ENCODE results near the gene HSD17B12. TPM values are rescaled to one million over a fixed set of nuclear protein-coding genes. Genes with fewer than 3 reads are reported as not detected.

Gene HSD17B12
- total RNA-seq, 4 donors from 2014 or later = 38.8 to 52.7 (median 41.8) TPM

DNA sequence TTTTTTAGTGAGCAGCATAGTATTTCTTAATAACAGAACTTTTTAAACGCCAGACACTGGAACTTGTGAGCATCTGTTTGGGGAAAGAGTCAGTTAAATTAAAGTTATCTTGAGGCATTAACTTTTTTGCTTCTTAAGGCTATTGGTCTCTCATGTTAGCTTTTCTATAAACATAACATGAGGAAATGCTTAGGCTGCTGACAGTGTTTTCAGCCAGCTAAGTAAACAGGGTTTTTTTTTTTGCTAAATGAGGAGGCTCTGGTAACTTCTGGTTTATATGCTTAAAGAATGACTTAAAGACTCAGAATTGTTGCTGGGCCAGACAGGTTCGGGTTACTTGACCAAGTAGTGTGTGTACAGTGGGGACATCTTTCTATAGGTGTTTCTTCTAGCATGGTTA lies 104.3 kb downstream of the HSD17B12 start:
- Histone ChIP-seq H3K27me3 (no peaks in the 10 kb centered on the region), H3K36me3 (no peaks in the 10 kb centered on the region), H3K4me3 (no peak overlapping the region), H3K27ac (replicated peaks in 1 of 4) (no peak overlapping the region), H3K4me1 (no peaks in the 10 kb centered on the region), H3K9me3 (peaks cover 0 to 16% (median 2%) of the 10 kb centered on the region in 4 donors)
- intact Hi-C loops (cut with DNase I) = no loop called here
- DNase-seq (ENCODE audit: extremely low spot score) = no peak
- 91% methylated on average over 2 of the region's 2 CpGs for WGBS
- TF ChIP-seq POLR2AphosphoS5 (IDR thresholded peaks at IDR 0.05) (no peak), EP300 (IDR thresholded peaks at IDR 0.05) (no peak), POLR2A (IDR thresholded peaks at IDR 0.05; ENCODE audit: low read depth) (no peak)
- TF ChIP-seq, protein P1, sequence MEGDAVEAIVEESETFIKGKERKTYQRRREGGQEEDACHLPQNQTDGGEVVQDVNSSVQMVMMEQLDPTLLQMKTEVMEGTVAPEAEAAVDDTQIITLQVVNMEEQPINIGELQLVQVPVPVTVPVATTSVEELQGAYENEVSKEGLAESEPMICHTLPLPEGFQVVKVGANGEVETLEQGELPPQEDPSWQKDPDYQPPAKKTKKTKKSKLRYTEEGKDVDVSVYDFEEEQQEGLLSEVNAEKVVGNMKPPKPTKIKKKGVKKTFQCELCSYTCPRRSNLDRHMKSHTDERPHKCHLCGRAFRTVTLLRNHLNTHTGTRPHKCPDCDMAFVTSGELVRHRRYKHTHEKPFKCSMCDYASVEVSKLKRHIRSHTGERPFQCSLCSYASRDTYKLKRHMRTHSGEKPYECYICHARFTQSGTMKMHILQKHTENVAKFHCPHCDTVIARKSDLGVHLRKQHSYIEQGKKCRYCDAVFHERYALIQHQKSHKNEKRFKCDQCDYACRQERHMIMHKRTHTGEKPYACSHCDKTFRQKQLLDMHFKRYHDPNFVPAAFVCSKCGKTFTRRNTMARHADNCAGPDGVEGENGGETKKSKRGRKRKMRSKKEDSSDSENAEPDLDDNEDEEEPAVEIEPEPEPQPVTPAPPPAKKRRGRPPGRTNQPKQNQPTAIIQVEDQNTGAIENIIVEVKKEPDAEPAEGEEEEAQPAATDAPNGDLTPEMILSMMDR (IDR thresholded peaks at IDR 0.05) = no peak

- WGBS = 97% methylated on average over 2 of the region's 2 CpGs
- Histone ChIP-seq H3K36me3 (no peaks in the 10 kb centered on the region), H3K4me3 (no peak overlapping the region), H3K27ac (replicated peaks in 1 of 4) (no peak overlapping the region), H3K9me3 (peaks cover 0 to 16% (median 2%) of the 10 kb centered on the region in 4 donors), H3K4me1 (no peaks in the 10 kb centered on the region), H3K27me3 (no peaks in the 10 kb centered on the region)
- DNase-seq (ENCODE audit: extremely low spot score) = no peak
- TF ChIP-seq EP300 (IDR thresholded peaks at IDR 0.05) = no peak
- TF ChIP-seq, protein P1 (IDR thresholded peaks at IDR 0.05) = no peak
- TF ChIP-seq POLR2A (IDR thresholded peaks at IDR 0.05; ENCODE audit: low read depth) = no peak
- no peak for TF ChIP-seq POLR2AphosphoS5 (IDR thresholded peaks at IDR 0.05)
- intact Hi-C loops (cut with DNase I) = no loop called here
Measured at GRCh38 chr11:43785318-43785717, 104.8 kb downstream of the HSD17B12 start.

DNA sequence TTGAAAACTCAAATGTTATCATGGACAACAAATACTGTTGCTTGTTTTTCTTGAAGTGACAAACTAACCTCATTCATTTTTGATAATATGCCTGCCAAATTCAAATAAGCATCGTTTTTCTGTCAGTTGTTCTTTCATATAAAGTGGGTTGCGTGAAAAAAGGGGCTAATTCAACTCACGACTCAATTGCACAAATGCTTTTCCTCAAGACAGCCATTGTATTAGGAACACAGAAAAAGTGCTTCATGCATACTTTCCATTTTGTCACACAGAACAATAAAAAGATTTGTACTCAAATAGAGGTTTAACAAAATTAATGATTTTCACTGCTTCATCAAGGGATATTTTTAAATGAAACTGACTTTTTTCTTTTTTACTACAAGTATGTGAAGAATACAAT lies 105.5 kb downstream of the HSD17B12 start:
- no peak overlapping the region for H3K27ac ChIP-seq (replicated peaks in 1 of 4)
- intact Hi-C loops (cut with DNase I) = no loop called here
- peaks cover 0 to 16% (median 2%) of the 10 kb centered on the region in 4 donors for H3K9me3 ChIP-seq
- TF ChIP-seq, protein P1 (IDR thresholded peaks at IDR 0.05) = no peak
- TF ChIP-seq POLR2A (IDR thresholded peaks at IDR 0.05; ENCODE audit: low read depth) (no peak), EP300 (IDR thresholded peaks at IDR 0.05) (no peak), POLR2AphosphoS5 (IDR thresholded peaks at IDR 0.05) (no peak)
- no peak overlapping the region for H3K4me3 ChIP-seq
- H3K4me1 ChIP-seq = no peaks in the 10 kb centered on the region
- no peak for DNase-seq (ENCODE audit: extremely low spot score)
- no peaks in the 10 kb centered on the region for H3K36me3 ChIP-seq
- no peaks in the 10 kb centered on the region for H3K27me3 ChIP-seq
- 89% methylated on average over 3 of the region's 3 CpGs for WGBS

DNA sequence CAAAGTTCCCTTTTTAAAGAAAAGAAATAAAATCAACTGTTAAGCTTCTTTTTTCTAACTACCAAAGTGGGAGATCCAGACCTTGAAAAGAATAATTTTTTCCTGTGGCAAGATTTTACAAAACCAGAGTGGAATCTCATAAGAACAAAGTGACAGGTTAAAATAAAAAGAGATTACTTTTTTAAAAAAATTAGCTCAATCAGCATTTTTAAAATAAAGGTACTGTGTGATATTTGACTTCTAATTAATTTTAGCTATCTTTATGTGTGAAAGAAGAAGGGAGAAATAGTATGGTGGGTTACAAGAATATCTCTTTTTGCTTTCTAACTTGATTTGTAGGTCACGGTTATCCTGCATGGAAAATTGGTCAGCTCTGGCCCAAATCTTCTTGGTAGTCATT lies 107.3 kb downstream of the HSD17B12 start:
- H3K27me3 ChIP-seq = no peaks in the 10 kb centered on the region
- no peaks in the 10 kb centered on the region for H3K36me3 ChIP-seq
- TF ChIP-seq, protein P1 (IDR thresholded peaks at IDR 0.05) = no peak
- no peak for TF ChIP-seq POLR2A (IDR thresholded peaks at IDR 0.05; ENCODE audit: low read depth)
- TF ChIP-seq POLR2AphosphoS5 (IDR thresholded peaks at IDR 0.05) = no peak
- no peak for TF ChIP-seq EP300 (IDR thresholded peaks at IDR 0.05)
- no peak for DNase-seq (ENCODE audit: extremely low spot score)
- H3K9me3 ChIP-seq = peaks cover 0 to 16% (median 2%) of the 10 kb centered on the region in 4 donors
- no peak overlapping the region for H3K4me3 ChIP-seq
- 90% methylated on average over 1 of the region's 1 CpG for WGBS
- H3K27ac ChIP-seq (replicated peaks in 1 of 4) = no peak overlapping the region
- intact Hi-C loops (cut with DNase I) = no loop called here
- H3K4me1 ChIP-seq = no peaks in the 10 kb centered on the region

DNA sequence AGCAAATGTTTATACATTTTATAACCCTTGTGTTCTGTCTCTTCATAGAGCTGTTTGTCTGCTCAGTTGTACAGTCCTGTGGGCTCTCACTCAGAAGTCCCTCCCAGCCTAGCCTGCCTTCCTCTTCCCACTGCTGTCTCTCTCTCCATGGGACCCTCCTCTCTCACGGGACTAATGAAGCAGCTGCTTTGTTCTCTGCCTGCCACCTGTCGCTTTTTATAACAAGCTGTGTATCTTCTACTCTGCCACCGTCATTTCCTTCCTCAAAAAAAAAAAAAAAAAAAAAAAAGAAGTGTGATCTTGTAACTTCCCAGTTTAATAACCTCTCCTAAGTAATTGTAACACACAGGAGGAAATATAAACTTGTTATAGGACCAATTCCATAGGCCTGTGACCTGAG lies 107.9 kb downstream of the HSD17B12 start:
- intact Hi-C loops (cut with DNase I) = no loop called here
- H3K36me3 ChIP-seq = no peaks in the 10 kb centered on the region

More for the DNA sequence above, 107.9 kb downstream of the HSD17B12 start:
- H3K9me3 ChIP-seq = peaks cover 0 to 15% (median 2%) of the 10 kb centered on the region in 4 donors
- no peak for DNase-seq (ENCODE audit: extremely low spot score)
- no peak overlapping the region for H3K27ac ChIP-seq (replicated peaks in 1 of 4)
- H3K4me1 ChIP-seq = no peaks in the 10 kb centered on the region
- 59% methylated on average over 3 of the region's 3 CpGs for WGBS
- no peak overlapping the region for H3K4me3 ChIP-seq
- no peaks in the 10 kb centered on the region for H3K27me3 ChIP-seq
- TF ChIP-seq POLR2AphosphoS5 (IDR thresholded peaks at IDR 0.05) = no peak
- TF ChIP-seq POLR2A (IDR thresholded peaks at IDR 0.05; ENCODE audit: low read depth) = no peak
- TF ChIP-seq EP300 (IDR thresholded peaks at IDR 0.05) = no peak
- TF ChIP-seq, protein P1 (IDR thresholded peaks at IDR 0.05) = no peak
